Measurements from ENCODE around the gene STK32C. TPM values are rescaled to one million over a fixed set of nuclear protein-coding genes. Genes with fewer than 3 reads are reported as not detected.

The STK32C gene
- total RNA-seq, 4 donors from 2014 or later = 3.3 to 5.7 (median 3.5) TPM

DNA sequence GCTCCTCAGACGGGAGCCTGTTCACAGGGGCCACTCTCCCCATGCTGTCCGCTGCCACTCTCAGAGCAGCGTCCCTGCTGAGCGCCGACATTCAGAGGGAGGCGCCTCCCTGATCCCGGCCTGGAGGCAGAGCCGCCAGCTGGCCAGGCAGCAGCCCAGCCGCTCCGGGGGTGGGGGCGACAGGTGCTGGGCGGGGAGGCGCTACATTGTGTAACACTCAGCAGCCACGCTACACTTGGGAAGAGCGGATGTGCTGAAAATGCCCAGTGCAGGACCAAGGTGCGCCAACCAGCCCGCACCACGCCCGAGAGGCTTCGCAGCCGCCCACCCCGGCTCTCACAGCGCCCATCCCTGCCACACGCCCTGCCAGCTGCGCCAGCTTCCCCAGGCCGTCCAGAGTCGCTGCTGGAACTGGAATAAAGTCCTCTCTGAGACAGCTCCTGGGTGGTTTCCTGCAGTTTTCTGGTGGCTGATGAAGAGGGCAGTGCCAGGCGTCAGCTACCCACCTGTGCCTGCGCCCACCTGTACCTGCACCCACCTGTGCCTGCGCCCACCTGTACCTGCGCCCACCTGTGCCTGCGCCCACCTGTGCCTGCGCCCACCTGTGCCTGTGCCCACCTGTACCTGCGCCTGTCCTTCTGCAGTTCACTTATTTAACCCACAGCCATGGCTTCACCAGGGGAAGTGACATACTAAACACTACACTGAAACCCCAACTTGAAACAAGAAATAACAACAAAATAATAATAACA, 25.7 kb downstream of the STK32C start:
- no peak for DNase-seq

GRCh38 chr10:132280646-132281074, 27.1 kb downstream of the STK32C start:
- intact Hi-C loops (cut with DNase I) = no loop called here
- no peak overlapping the region for H3K4me3 ChIP-seq (replicated peaks in 1 of 3)
- TF ChIP-seq CTCF (IDR thresholded peaks at IDR 0.05) = no peak
- TF ChIP-seq POLR2A (IDR thresholded peaks at IDR 0.05) = no peak
- H3K36me3 ChIP-seq = no peaks in the 10 kb centered on the region
- H3K9me3 ChIP-seq = no peaks in the 10 kb centered on the region
- DNase-seq = no peak
- H3K4me1 ChIP-seq = no peaks in the 10 kb centered on the region
- 93 to 94% methylated on average over 20 of the region's 20 CpGs for WGBS, 2 donors
- H3K27ac ChIP-seq = no peak overlapping the region
- no peaks in the 10 kb centered on the region for H3K27me3 ChIP-seq

More for the DNA sequence above, 25.7 kb downstream of the STK32C start:
- H3K36me3 ChIP-seq = no peaks in the 10 kb centered on the region
- H3K9me3 ChIP-seq = no peaks in the 10 kb centered on the region
- TF ChIP-seq CTCF (IDR thresholded peaks at IDR 0.05) = no peak
- intact Hi-C loops (cut with DNase I) = no loop called here
- no peaks in the 10 kb centered on the region for H3K27me3 ChIP-seq
- H3K4me3 ChIP-seq (replicated peaks in 1 of 3) = no peak overlapping the region
- no peak overlapping the region for H3K27ac ChIP-seq
- no peaks in the 10 kb centered on the region for H3K4me1 ChIP-seq
- 87% methylated on average over 22 to 23 of the region's 34 CpGs for WGBS, 2 donors

DNA sequence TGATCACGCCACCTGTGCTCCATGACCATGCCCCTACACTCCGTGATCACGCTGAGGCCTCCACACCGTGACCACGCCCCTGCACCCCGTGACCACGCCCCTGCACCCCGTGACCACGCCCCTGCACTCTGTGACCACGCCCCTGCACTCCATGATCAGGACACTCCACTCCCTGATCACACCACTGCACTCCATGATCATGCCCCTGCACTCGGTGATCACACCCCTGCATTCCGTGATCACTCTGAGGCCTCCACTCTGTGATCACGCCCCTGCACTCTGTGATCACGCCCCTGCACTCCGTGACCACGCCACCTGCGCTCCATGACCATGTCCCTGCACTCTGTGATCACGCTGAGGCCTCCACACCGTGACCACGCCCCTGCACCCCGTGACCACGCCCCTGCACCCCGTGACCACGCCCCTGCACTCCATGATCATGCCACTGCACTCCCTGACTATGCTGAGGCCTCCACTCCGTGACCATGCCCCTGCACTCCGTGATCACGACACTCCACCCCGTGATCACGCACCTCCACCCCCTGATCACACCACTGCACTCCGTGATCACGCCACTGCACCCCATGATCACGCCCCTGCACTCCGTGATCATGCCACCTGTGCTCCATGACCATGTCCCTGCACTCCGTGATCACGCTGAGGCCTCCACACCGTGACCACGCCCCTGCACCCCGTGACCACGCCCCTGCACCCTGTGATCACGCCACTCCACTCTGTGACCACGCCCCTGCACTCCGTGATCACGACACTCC, 27.7 kb downstream of the STK32C start:
- no peaks in the 10 kb centered on the region for H3K36me3 ChIP-seq
- no peaks in the 10 kb centered on the region for H3K27me3 ChIP-seq
- no peak overlapping the region for H3K27ac ChIP-seq
- 89 to 92% methylated on average over 43 of the region's 43 CpGs for WGBS, 2 donors
- DNase-seq = no peak
- H3K9me3 ChIP-seq = no peaks in the 10 kb centered on the region
- no peak overlapping the region for H3K4me3 ChIP-seq (replicated peaks in 1 of 3)
- TF ChIP-seq POLR2A (IDR thresholded peaks at IDR 0.05) (no peak), CTCF (IDR thresholded peaks at IDR 0.05) (no peak)
- intact Hi-C loops (cut with DNase I) = no loop called here
- H3K4me1 ChIP-seq = no peaks in the 10 kb centered on the region

DNA sequence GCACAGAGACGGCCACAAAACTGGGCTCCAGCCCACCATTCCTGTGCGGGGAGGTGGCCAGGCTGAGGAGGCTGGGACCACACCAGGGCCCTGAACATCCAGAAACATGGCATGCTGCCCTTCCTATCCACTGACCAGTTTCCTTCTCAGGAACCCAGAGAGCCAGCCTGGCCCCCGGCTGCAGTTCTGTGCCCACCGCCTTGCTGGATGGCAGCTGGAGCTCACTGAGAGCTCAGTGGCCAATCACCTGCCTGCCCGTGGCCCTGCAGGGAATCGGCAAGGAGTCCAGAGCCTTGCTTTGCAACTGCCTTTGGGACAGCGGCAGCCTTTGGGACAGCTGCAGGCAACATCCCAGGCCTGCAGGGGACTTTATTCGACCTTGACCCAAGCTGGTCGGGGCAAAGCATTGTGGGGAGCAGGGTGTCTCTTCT, 30.4 kb downstream of the STK32C start:
- intact Hi-C loops (cut with DNase I) = no loop called here
- Histone ChIP-seq H3K4me1 (no peaks in the 10 kb centered on the region), H3K4me3 (replicated peaks in 1 of 3) (no peak overlapping the region), H3K9me3 (no peaks in the 10 kb centered on the region), H3K27ac (no peak overlapping the region), H3K36me3 (no peaks in the 10 kb centered on the region), H3K27me3 (no peaks in the 10 kb centered on the region)
- no peak for TF ChIP-seq POLR2A (IDR thresholded peaks at IDR 0.05)
- TF ChIP-seq CTCF (IDR thresholded peaks at IDR 0.05) = no peak
- 56 to 68% methylated on average over 4 to 6 of the region's 9 CpGs for WGBS, 2 donors
- DNase-seq = no peak

DNA sequence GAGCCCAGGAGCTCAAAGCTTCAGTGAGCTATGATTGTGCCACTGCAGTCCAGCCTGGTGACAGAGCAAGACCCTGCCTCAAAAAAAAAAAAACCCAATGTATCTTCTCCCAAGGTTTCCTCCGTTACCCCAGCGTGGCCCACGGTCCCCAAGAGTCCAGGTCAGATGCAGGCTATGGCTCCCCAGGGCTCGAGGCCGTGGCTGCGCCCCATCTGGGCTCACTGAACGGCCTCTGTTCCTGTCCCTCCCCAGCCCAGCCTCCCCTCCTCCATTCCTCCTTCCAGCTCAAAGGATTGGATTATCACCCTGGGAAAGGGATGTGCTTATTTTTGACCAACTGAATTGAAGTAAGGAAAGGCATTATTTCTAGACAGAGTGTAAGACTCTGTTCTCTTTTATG, 31.0 kb downstream of the STK32C start:
- 81% methylated on average over 7 of the region's 7 CpGs for WGBS, 2 donors
- no peaks in the 10 kb centered on the region for H3K36me3 ChIP-seq

More for the DNA sequence above, 31.0 kb downstream of the STK32C start:
- H3K9me3 ChIP-seq = no peaks in the 10 kb centered on the region
- intact Hi-C loops (cut with DNase I) = no loop called here
- DNase-seq = no peak
- no peak for TF ChIP-seq POLR2A (IDR thresholded peaks at IDR 0.05)
- no peak for TF ChIP-seq CTCF (IDR thresholded peaks at IDR 0.05)
- H3K27me3 ChIP-seq = no peaks in the 10 kb centered on the region
- no peak overlapping the region for H3K27ac ChIP-seq
- no peaks in the 10 kb centered on the region for H3K4me1 ChIP-seq
- no peak overlapping the region for H3K4me3 ChIP-seq (replicated peaks in 1 of 3)
